Measurements from ENCODE around the gene SNX4.

DNA sequence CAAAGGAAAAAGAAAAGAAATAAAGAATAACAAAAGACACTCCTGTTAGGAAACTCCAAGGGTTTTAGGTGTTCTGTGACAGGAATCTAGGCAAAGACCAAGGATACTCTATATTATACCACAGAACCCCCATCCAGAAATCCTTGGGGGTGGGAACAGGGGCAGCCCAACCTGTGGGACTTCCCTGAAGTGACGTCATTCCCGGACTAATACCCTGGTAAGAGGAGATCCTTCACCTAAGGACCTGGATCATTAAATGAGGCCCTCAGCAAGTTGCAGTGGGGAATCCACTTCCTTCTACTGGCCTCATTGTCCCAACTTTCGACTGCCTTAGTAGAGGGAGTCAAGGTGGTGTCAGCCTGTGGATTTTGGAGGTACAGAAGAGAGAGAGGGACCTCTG, 103.8 kb downstream of the SNX4 start:
- TF ChIP-seq, protein P1, sequence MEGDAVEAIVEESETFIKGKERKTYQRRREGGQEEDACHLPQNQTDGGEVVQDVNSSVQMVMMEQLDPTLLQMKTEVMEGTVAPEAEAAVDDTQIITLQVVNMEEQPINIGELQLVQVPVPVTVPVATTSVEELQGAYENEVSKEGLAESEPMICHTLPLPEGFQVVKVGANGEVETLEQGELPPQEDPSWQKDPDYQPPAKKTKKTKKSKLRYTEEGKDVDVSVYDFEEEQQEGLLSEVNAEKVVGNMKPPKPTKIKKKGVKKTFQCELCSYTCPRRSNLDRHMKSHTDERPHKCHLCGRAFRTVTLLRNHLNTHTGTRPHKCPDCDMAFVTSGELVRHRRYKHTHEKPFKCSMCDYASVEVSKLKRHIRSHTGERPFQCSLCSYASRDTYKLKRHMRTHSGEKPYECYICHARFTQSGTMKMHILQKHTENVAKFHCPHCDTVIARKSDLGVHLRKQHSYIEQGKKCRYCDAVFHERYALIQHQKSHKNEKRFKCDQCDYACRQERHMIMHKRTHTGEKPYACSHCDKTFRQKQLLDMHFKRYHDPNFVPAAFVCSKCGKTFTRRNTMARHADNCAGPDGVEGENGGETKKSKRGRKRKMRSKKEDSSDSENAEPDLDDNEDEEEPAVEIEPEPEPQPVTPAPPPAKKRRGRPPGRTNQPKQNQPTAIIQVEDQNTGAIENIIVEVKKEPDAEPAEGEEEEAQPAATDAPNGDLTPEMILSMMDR (IDR thresholded peaks at IDR 0.05; ENCODE audit: low read depth, low read length, poor library complexity, severe bottlenecking) = no peak
- TF ChIP-seq EZH2phosphoT487 (IDR thresholded peaks at IDR 0.05; ENCODE audit: borderline replicate concordance, low read length) = no peak

All from DOHH2 (cell line).